Measurements from ENCODE around the gene UBAP1L. TPM values are rescaled to one million over a fixed set of nuclear protein-coding genes. Genes with fewer than 3 reads are reported as not detected.

The UBAP1L gene
- total and polyA plus RNA-seq, 2 donors (not counting 3 experiments of a cell fraction or from before 2014, with no cell fraction given) = 1.9 to 5.0 TPM

DNA sequence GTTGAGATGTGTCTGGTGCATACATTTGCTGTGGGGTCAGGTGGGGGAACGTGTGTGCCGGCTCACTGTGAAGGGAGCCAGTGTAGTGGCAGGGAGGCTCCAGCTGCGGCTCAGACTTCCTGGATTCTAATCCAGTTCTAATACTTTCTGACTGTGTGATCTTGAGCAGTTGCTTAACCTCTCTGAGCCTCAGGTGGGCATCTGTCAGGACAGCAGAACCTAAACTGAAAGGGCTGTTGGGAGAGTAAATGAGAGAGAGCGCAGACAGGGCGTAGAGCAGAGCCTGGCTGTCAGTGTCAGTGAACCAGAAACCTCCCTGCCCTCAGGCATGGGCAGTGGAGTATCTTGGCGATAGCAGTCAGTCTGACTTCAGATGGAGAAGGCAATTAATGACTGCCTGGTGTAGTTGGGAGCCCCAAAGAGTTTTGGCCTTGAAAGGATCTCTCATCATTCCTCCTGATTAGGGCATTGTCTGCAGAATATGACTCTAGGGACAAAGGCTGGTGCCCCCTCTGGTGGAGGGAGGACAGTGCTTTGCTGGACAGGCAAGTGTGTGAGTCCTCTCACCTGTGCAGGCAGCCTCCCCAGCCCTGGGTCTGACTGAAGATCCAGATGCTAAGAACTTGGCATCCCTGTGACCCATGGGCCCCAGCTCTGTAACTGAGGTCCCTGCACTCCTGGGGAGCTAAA lies 28.9 kb downstream of the UBAP1L start:
- Histone ChIP-seq H3K9ac (replicated peaks; ENCODE audit: extremely low read depth, insufficient read depth, low read length) (no peak overlapping the region), H2AFZ (ENCODE audit: low read depth, low read length) (no peak overlapping the region), H3K4me2 (ENCODE audit: insufficient read depth, low read length) (no peak overlapping the region), H3K27me3 (ENCODE audit: control insufficient read depth in 2 of 2, insufficient read depth in 2 of 2, low read length in 2 of 2) (peaks cover 28 to 29% of the 10 kb centered on the region in 2 experiments), H3K4me3 (replicated peaks in 1 of 3; ENCODE audit: insufficient read depth in 1 of 3, low read depth in 1 of 3, low read length in 3 of 3) (no peak overlapping the region), H3K4me1 (ENCODE audit: control insufficient read depth, extremely low read depth, insufficient read depth, low read length) (no peaks in the 10 kb centered on the region), H4K20me1 (replicated peaks; ENCODE audit: control insufficient read depth, extremely low read depth, insufficient read depth, low read length) (no peaks in the 10 kb centered on the region), H3K9me3 (replicated peaks; ENCODE audit: control insufficient read depth, insufficient read depth, low read length) (no peaks in the 10 kb centered on the region), H3K79me2 (ENCODE audit: control insufficient read depth, insufficient read depth, low read length) (no peaks in the 10 kb centered on the region), H3K36me3 (ENCODE audit: control insufficient read depth in 2 of 2, extremely low read depth in 1 of 2, insufficient read depth in 2 of 2, low read length in 2 of 2) (no peaks in the 10 kb centered on the region), H3K9me1 (replicated peaks; ENCODE audit: control insufficient read depth, extremely low read depth, insufficient read depth, low read length) (no peaks in the 10 kb centered on the region), H3K27ac (ENCODE audit: insufficient read depth, low read depth, low read length) (no peak overlapping the region)
- BruUV-seq (replicated peaks) = no TSS peak
- intact Hi-C loops (cut with micrococcal nuclease) (loop anchor here (1.0 kb wide), 1 partner anchor 32 kb away; no protein-coding TSS in a partner anchor), dilution Hi-C loops (cut with MboI; ENCODE audit: extremely low pct_ligation_motif_present, low sequenced_read_pairs) (no loop called here)
- DNase-seq (ENCODE audit: low read depth, low spot score) = peak; percentile 18
- ChIA-PET POLR2A (interaction anchor here (0.5 kb wide), 1 partner anchor 414 kb away, joined by 3 read pairs; no protein-coding TSS in a partner anchor), CTCF (interaction anchor here (0.9 to 8.8 kb wide), 9 partner anchors 10 to 355 kb away, joined by 3 to 64 read pairs (median 6); no protein-coding TSS in a partner anchor)
- TF ChIP-seq EZH2 (IDR thresholded peaks at IDR 0.05; ENCODE audit: borderline replicate concordance, low read depth, low read length, severe bottlenecking) (no peak), POLR2A (IDR thresholded peaks at IDR 0.05; ENCODE audit: low read depth, low read length) (no peak), GATA2 (IDR thresholded peaks at IDR 0.05; ENCODE audit: insufficient read depth, insufficient read length, low read depth, low read length) (no peak)
- TF ChIP-seq, protein P1, sequence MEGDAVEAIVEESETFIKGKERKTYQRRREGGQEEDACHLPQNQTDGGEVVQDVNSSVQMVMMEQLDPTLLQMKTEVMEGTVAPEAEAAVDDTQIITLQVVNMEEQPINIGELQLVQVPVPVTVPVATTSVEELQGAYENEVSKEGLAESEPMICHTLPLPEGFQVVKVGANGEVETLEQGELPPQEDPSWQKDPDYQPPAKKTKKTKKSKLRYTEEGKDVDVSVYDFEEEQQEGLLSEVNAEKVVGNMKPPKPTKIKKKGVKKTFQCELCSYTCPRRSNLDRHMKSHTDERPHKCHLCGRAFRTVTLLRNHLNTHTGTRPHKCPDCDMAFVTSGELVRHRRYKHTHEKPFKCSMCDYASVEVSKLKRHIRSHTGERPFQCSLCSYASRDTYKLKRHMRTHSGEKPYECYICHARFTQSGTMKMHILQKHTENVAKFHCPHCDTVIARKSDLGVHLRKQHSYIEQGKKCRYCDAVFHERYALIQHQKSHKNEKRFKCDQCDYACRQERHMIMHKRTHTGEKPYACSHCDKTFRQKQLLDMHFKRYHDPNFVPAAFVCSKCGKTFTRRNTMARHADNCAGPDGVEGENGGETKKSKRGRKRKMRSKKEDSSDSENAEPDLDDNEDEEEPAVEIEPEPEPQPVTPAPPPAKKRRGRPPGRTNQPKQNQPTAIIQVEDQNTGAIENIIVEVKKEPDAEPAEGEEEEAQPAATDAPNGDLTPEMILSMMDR (IDR thresholded peaks at IDR 0.05; ENCODE audit: extremely low read depth in 1 of 2, insufficient read depth in 1 of 2, low read depth in 1 of 2, low read length in 2 of 2) = peak; percentile 20 to 57
- peak; percentile 62 for FAIRE-seq
